Suprapubic skin (tissue), 4 donors: ENCODE results near the gene UBQLN4.
A peak's percentile ranks its signal among the peaks of the same experiment; 100 is the strongest.

Source experiments
- EP300 ChIP-seq: sonication (generic); formaldehyde crosslinking; IDR thresholded peaks from one replicate; pipeline ENCODE4 v1.6.1; 2017; ENCODE audit warnings: antibody characterized with exemption
- POLR2A ChIP-seq, 2 donors: fragments of 450-650 bp; IDR thresholded peaks; one replicate each; pipeline ENCODE4 v1.6.1; 2017; ENCODE audit warnings: antibody characterized with exemption in 2 of 2, mild to moderate bottlenecking in 2 of 2, moderate library complexity in 2 of 2
- POLR2AphosphoS5 ChIP-seq, 3 donors: sonication (generic); formaldehyde crosslinking; IDR thresholded peaks; one replicate each; pipeline ENCODE4 v1.6.1; 2017; ENCODE audit warnings: antibody characterized with exemption in 3 of 3
- TF ChIP-seq, protein P1 (sequence below), 2 donors: fragments of 200-600 bp in 1 of 2; fragments of 450-650 bp in 1 of 2; sonication (generic) in 1 of 2; IDR thresholded peaks; one replicate each; pipeline ENCODE4 v1.5.1; 2016 to 2019; ENCODE audit warnings: antibody characterized with exemption in 2 of 2, mild to moderate bottlenecking in 1 of 2, moderate library complexity in 1 of 2

DNA sequence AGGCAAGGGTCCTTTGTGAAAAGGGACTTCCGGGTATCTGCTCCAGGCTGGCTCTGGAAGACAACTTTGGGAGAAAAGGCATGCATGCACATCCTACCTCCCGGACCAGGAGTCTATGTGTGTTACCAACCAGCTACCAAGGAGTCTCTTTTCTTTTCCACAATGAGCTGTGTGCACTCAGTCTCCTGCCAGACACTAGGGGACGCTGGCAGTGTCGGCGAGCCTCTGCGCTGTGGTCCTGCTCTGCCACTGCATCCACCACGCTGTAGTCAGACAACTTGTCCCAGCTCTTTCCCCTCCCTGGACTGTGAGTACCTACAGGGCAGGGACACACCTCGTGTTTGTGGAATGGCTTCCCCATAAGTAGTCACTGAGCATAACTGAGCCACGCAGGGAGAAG lies 27.7 kb downstream of the UBQLN4 start:
- TF ChIP-seq POLR2A (IDR thresholded peaks at IDR 0.05) = no peak
- TF ChIP-seq, protein P1, sequence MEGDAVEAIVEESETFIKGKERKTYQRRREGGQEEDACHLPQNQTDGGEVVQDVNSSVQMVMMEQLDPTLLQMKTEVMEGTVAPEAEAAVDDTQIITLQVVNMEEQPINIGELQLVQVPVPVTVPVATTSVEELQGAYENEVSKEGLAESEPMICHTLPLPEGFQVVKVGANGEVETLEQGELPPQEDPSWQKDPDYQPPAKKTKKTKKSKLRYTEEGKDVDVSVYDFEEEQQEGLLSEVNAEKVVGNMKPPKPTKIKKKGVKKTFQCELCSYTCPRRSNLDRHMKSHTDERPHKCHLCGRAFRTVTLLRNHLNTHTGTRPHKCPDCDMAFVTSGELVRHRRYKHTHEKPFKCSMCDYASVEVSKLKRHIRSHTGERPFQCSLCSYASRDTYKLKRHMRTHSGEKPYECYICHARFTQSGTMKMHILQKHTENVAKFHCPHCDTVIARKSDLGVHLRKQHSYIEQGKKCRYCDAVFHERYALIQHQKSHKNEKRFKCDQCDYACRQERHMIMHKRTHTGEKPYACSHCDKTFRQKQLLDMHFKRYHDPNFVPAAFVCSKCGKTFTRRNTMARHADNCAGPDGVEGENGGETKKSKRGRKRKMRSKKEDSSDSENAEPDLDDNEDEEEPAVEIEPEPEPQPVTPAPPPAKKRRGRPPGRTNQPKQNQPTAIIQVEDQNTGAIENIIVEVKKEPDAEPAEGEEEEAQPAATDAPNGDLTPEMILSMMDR (IDR thresholded peaks at IDR 0.05) = peak; percentile 16 to 22
- no peak for TF ChIP-seq POLR2AphosphoS5 (IDR thresholded peaks at IDR 0.05)
- TF ChIP-seq EP300 = no peak
